PC-9 (cell line): ENCODE measurements around the gene NOS1.

Source experiments
- CTCF ChIP-seq: fragments of 200-600 bp; sonication (generic); conservative IDR thresholded peaks from 2 replicates; pipeline ENCODE4 v1.6.1; 2017; ENCODE audit warnings: mixed run types, antibody characterized with exemption, mild to moderate bottlenecking, moderate library complexity
- EZH2 ChIP-seq: fragments of 200-600 bp; sonication (generic); IDR thresholded peaks from 2 replicates; pipeline ENCODE4 v1.8.0; 2017; ENCODE audit warnings: antibody characterized with exemption, low read depth

DNA sequence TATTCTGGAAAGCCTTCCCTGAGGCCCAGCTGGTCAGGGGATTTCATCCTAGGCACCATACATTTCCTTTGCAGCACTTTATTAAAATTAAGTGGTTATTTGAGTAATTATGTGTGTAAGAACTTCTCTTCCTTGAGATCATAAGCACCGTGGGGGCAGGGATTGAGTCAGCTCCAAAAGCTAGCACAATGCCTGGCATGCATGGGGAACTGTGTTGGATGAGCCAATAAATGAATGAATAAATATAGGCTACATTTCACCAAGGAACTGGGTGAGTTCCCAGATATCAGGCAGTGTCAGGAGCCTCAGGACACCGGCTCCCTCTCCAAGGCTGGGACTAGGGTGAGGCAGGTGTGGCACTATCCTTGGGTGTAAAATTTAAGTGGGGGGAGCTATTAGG, 88.3 kb downstream of the NOS1 start:
- TF ChIP-seq CTCF (no peak), EZH2 (no peak)
